Natural killer cell (primary cell): ENCODE measurements around the gene PLEKHO2. TPM values are rescaled to one million over a fixed set of nuclear protein-coding genes. Genes with fewer than 3 reads are reported as not detected.

Source experiments
- ATAC-seq, 3 donors: fragments of 150-1000 bp in 2 of 3; fragments of 200-7000 bp in 1 of 3; cut with Tn5 transposase; 1 replicate in 1 of 3; 2 replicates in 2 of 3; pipeline ENCODE4 v1.10.0; 2021; ENCODE audit warnings: mild to moderate bottlenecking in 2 of 3, moderate library complexity in 2 of 3
- DNase-seq, 2 donors: peaks; one replicate each; pipeline versions ENCODE4 v3.0.0 to v3.0.0-alpha.2; 2013 to 2021; ENCODE audit warnings: mixed read lengths in 1 of 2
- H3K27ac ChIP-seq: one replicate; pipeline ENCODE4 v1.5.1; 2013; ENCODE audit warnings: mild to moderate bottlenecking, low read length
- H3K27me3 ChIP-seq: one replicate; pipeline ENCODE4 v1.6.1; 2013; ENCODE audit warnings: low read length; ENCODE audit not compliant: control insufficient read depth, insufficient read depth
- H3K36me3 ChIP-seq: one replicate; pipeline ENCODE4 v1.6.1; 2013; ENCODE audit warnings: low read length; ENCODE audit not compliant: control insufficient read depth, insufficient read depth
- H3K4me1 ChIP-seq: one replicate; pipeline ENCODE4 v1.6.1; 2013; ENCODE audit warnings: low read length; ENCODE audit not compliant: control insufficient read depth, insufficient read depth
- H3K4me3 ChIP-seq: one replicate; pipeline ENCODE4 v1.5.1; 2013; ENCODE audit warnings: low read length
- H3K9me3 ChIP-seq: one replicate; pipeline ENCODE4 v1.6.1; 2013; ENCODE audit warnings: low read length; ENCODE audit not compliant: control insufficient read depth, insufficient read depth
- H3K27ac Mint-ChIP-seq, 2 donors: one replicate each; pipeline ENCODE4 v1.8.0; 2022; ENCODE audit warnings: mild to moderate bottlenecking in 2 of 2, mixed read lengths in 2 of 2, moderate library complexity in 1 of 2
- H3K27me3 Mint-ChIP-seq, 2 donors: one replicate each; pipeline ENCODE4 v1.8.0; 2022; ENCODE audit warnings: low read depth in 2 of 2, mixed read lengths in 2 of 2
- H3K36me3 Mint-ChIP-seq: one replicate; pipeline ENCODE4 v1.8.0; 2022; ENCODE audit warnings: mixed read lengths
- H3K4me1 Mint-ChIP-seq, 2 donors: one replicate each; pipeline ENCODE4 v1.8.0; 2022; ENCODE audit warnings: mixed read lengths in 2 of 2
- H3K4me3 Mint-ChIP-seq: one replicate; pipeline ENCODE4 v1.8.0; 2022; ENCODE audit warnings: mild to moderate bottlenecking, moderate library complexity, mixed read lengths
- H3K9me3 Mint-ChIP-seq, 2 donors: one replicate each; pipeline ENCODE4 v1.8.0; 2022; ENCODE audit warnings: mixed read lengths in 2 of 2
- WGBS: methylation state at CpG from one replicate; pipeline ENCODE4 v1.1.7; 2013; ENCODE audit warnings: missing lambda C conversion rate; ENCODE audit not compliant: insufficient coverage; 5-methylcytosine and 5-hydroxymethylcytosine counted together
- intact Hi-C: fragments of 100-400 bp; cut with micrococcal nuclease; formaldehyde crosslinking; loops from one replicate; pipeline ENCODE4 v1.14.2; 2022
- total RNA-seq, 4 donors: library from RNA; stranded (reverse); fragments of 120-200 nt in 1 of 4; gene quantifications; one replicate each; pipeline versions ENCODE4 v1.2.3 to v1.2.4, GENCODE V29; 2013 to 2022
- TF ChIP-seq, protein P1 (sequence below): fragments of 200-600 bp; IDR thresholded peaks from one replicate; pipeline ENCODE4 v1.8.0; 2022; ENCODE audit warnings: antibody characterized with exemption

The PLEKHO2 gene
- total RNA-seq, 3 donors from 2014 or later (not counting 1 experiment from before 2014, with no cell fraction given): 35.3 to 53.4 (median 49.8) TPM

DNA sequence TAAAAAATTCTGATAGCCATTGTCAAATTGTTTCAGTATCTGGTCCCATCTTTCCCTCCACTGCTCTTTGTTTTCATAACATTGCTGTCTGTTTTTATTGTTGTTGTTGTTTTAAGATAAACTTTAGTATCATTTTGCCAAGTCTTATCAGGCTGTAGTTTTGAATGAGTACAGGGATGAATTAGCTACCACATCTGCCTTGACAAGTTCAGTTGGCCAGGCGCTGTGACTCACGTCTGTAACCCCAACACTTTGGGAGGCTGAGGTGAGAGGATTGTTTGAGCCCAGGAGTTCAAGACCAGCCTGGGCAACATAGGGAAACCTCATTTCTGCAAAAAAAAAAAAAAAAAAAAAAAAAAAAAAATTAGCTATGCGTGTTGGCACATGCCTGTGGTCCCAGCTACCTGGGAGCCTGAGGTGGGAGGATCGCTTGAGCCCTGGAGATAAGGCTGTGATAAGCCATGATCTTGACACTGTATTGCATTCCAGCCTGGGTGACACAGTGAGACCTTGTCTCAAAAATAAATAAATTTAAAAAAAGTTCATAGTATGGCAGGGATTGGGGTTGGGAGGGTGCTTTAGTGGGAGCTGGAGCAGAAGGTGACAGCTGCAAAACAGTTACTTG lies 61.7 kb downstream of the PLEKHO2 start:
- 94% methylated on average over 4 of the region's 4 CpGs for WGBS
- H3K27ac ChIP-seq: no peak overlapping the region
- ATAC-seq (no peak), DNase-seq (no peak)
- H3K4me1 ChIP-seq: peaks cover 24% of the 10 kb centered on the region
- peaks cover 32 to 42% of the 10 kb centered on the region in 2 donors for H3K4me1 Mint-ChIP-seq
- no peak overlapping the region for H3K4me3 ChIP-seq
- no peaks in the 10 kb centered on the region for H3K9me3 ChIP-seq
- no peaks in the 10 kb centered on the region for H3K27me3 ChIP-seq
- peaks cover 0 to 2% of the 10 kb centered on the region in 2 donors for H3K27me3 Mint-ChIP-seq
- peak overlapping the region in 1 of 2 donors; percentile 73 for H3K27ac Mint-ChIP-seq
- TF ChIP-seq, protein P1, sequence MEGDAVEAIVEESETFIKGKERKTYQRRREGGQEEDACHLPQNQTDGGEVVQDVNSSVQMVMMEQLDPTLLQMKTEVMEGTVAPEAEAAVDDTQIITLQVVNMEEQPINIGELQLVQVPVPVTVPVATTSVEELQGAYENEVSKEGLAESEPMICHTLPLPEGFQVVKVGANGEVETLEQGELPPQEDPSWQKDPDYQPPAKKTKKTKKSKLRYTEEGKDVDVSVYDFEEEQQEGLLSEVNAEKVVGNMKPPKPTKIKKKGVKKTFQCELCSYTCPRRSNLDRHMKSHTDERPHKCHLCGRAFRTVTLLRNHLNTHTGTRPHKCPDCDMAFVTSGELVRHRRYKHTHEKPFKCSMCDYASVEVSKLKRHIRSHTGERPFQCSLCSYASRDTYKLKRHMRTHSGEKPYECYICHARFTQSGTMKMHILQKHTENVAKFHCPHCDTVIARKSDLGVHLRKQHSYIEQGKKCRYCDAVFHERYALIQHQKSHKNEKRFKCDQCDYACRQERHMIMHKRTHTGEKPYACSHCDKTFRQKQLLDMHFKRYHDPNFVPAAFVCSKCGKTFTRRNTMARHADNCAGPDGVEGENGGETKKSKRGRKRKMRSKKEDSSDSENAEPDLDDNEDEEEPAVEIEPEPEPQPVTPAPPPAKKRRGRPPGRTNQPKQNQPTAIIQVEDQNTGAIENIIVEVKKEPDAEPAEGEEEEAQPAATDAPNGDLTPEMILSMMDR: no peak
- no peaks in the 10 kb centered on the region for H3K9me3 Mint-ChIP-seq
- no peak overlapping the region for H3K4me3 Mint-ChIP-seq
- no peaks in the 10 kb centered on the region for H3K36me3 Mint-ChIP-seq
- no peaks in the 10 kb centered on the region for H3K36me3 ChIP-seq
- intact Hi-C loops: no loop called here

DNA sequence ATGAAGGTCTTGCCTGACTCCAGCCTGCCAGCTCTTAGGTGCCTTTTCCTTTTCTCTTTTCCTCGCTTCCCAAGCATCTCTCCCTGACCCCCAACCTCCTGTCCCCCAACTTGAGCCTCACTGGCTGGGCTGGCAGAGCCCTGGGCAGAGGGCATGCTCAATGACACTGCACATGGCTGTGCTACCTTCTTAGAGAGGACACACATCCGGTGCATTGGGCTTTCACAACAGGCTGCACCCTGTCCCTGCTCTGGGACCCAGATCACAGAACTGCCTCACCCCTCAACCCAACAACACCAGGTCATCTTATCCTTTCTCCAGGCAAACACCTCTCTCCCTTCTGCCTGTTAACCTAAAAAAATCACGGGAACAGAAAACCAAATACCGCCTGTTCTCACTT lies 62.5 kb downstream of the PLEKHO2 start:
- Mint-ChIP-seq H3K4me1 (peaks cover 32 to 42% of the 10 kb centered on the region in 2 donors), H3K36me3 (no peaks in the 10 kb centered on the region), H3K27me3 (peaks cover 0 to 2% of the 10 kb centered on the region in 2 donors), H3K27ac (peak overlapping the region in 1 of 2 donors; percentile 73), H3K4me3 (no peak overlapping the region), H3K9me3 (no peaks in the 10 kb centered on the region)
- H3K4me3 ChIP-seq: no peak overlapping the region
- no peak for ATAC-seq
- H3K9me3 ChIP-seq: no peaks in the 10 kb centered on the region
- 98% methylated on average over 3 of the region's 4 CpGs for WGBS
- H3K36me3 ChIP-seq: no peaks in the 10 kb centered on the region
- no peak overlapping the region for H3K27ac ChIP-seq
- H3K27me3 ChIP-seq: no peaks in the 10 kb centered on the region
- peaks cover 24% of the 10 kb centered on the region for H3K4me1 ChIP-seq
- no peak for DNase-seq
- intact Hi-C loops: no loop called here
- TF ChIP-seq, protein P1: no peak

DNA sequence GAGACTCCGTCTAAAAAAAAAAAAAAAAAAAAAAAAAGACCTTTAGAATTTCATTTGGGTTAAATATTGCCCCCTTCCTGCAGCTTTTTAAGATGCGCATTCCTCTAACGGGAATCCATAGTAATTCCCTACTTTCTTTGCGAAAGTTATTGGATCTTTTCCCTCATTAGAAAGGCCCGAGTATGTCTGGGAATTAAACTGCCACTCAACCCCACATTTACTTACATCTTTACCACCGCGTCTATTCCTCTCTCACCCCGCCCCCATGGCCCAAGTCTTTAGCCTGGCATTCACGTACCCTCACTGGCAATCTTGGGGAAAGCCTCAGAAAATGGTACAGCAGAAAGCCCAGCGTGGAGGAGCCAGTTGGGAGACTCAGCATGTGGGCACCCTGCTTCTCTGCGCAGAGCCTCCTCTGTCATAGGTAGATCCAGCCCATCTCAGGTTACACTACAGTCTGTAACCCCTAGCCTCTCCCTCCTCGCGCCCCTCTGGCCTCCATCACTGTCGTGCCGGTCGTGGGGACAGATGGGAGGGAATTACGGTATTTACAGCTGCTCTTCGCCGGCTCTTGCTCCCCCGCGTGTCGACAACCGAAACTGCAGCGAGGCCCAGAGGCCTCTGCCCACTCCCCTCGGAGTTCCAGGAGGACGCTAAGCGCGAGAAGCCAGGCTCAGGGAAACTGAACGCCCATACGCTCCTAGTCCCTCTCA lies 63.6 kb downstream of the PLEKHO2 start:
- H3K27me3 Mint-ChIP-seq: peaks cover 0 to 2% of the 10 kb centered on the region in 2 donors
- no peak overlapping the region for H3K27ac ChIP-seq
- no peaks in the 10 kb centered on the region for H3K27me3 ChIP-seq
- H3K9me3 ChIP-seq: no peaks in the 10 kb centered on the region
- TF ChIP-seq, protein P1: peak; percentile 91
- peak overlapping the region; percentile 72 to 81 for H3K27ac Mint-ChIP-seq
- H3K4me3 ChIP-seq: peak overlapping the region; percentile 6
- ATAC-seq (peak; percentile 82 to 89 (median 84)), DNase-seq (peak; percentile 78 to 87)
- intact Hi-C loops: loop anchor here (1.0 kb wide), 1 partner anchor 174 kb away; no protein-coding TSS in a partner anchor
- 21% methylated on average over 30 of the region's 30 CpGs for WGBS
- H3K4me1 ChIP-seq: peaks cover 24% of the 10 kb centered on the region
- H3K36me3 Mint-ChIP-seq: no peaks in the 10 kb centered on the region
- peaks cover 32 to 42% of the 10 kb centered on the region in 2 donors for H3K4me1 Mint-ChIP-seq
- no peaks in the 10 kb centered on the region for H3K36me3 ChIP-seq
- peak overlapping the region; percentile 86 for H3K4me3 Mint-ChIP-seq
- H3K9me3 Mint-ChIP-seq: no peaks in the 10 kb centered on the region
